H4 (cell line): ENCODE results near the gene C5orf22. TPM values are rescaled to one million over a fixed set of nuclear protein-coding genes. Genes with fewer than 3 reads are reported as not detected.
"Not testable (repeated sequence)": the region's sequence is repeated elsewhere in the genome, so short reads cannot be mapped to it uniquely, and the experiment has no call there.

ENCODE experiments used
- DNase-seq: peaks from one replicate; pipeline ENCODE4 v3.0.0-alpha.2; 2015; ENCODE audit warnings: low spot score
- total RNA-seq: library from RNA; depleted of rRNA; stranded (reverse); fragments of >200 nt; shearing (Covaris generic); gene quantifications from 2 replicates; pipeline ENCODE4 v1.2.3, GENCODE V29; 2014; rRNA removed

C5orf22 gene
- total RNA-seq = 29.0 and 33.8 TPM in 2 replicates

- DNase-seq = peak; percentile 98
These were observed at the start of gene C5orf22, which contains the start of gene DROSHA for GRCh38 chr5:31531888-31532547. C5orf22 (plus strand) TSS chr5:31532301; CDS start chr5:31532393, 92 bp downstream. DROSHA (minus strand) TSS chr5:31532093; CDS start chr5:31529059, 3,034 bp downstream.

- no peak for DNase-seq
These were observed 46.5 kb upstream of the C5orf22 start for GRCh38 chr5:31485376-31486207.

- no peak for DNase-seq
These were observed 45.7 kb upstream of the C5orf22 start for GRCh38 chr5:31486441-31486840.

DNA sequence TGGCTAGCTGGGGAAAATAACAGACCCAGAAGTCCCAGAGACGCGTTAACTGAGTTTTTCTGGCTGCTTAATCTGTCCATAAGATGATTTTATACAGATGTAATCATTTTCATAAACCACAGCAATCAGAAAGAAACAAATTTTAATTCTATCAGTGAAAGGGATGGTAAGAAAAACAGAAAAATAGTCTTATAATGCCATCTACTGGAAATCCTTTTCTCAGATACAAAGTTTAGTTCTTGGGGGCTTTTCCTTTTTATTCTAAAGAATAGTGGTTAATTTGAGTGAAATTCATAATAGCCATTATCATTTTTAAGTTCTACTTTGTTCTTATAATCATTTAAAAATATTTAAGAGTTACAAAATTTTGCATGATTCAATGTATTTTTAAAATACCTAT is 44.6 kb upstream of the C5orf22 start:
- DNase-seq = no peak

DNA sequence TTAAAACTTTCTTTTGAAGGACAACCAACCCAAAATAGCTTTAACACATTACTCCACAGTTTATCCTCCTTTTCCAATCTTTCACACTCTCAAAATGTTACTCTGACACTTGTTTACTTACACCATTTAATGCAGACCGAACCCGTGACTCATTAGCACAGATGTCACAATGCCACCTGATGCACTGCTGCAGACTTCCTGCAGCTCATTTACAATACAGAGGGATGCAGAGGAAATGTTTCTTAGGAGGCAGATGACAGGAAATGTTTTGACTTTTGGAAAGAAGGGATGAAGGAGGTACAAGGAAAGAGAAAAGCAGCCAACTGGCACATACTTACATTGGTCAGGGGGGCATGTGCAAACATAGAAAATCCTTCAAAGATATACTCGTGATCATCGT is 39.2 kb upstream of the C5orf22 start:
- no peak for DNase-seq

DNA sequence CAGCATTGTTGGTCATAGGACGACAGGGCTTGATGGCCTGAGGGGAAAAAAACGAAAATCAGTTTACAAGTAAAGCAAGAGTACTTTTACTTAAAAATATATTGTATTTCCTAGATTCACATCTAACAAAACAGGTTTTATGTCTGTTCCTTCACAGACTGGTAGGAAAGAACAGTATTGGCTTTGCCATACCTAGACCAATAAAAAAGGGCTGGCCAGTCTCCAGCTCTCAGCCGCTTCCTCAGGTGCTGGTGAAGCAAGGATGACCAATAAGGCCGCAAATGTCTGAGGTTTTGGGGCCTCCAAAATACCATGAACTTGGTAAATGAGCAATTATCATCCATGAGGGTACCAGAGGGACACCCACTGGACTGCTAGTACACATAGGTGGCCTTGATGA is 36.8 kb upstream of the C5orf22 start:
- DNase-seq = no peak

DNA sequence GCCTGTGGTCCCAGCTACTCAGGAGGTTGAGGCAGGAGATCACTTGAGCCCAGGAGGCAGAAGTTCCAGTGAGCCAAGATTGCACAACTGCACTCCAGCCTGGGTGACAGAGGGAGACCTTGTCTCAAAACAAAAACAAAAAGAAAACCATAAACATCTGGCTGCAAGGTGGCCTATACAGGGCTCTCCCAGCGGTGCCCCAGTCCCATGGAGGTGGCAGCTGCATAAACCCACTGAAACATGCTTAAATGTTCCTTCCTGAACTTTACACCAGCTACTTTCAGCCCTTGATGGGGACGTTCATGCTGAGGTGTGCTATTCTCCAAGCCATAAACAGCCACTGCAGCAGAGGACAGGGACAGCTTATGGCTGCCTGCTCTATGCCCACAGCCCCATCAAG is 35.8 kb upstream of the C5orf22 start:
- no peak for DNase-seq

DNA sequence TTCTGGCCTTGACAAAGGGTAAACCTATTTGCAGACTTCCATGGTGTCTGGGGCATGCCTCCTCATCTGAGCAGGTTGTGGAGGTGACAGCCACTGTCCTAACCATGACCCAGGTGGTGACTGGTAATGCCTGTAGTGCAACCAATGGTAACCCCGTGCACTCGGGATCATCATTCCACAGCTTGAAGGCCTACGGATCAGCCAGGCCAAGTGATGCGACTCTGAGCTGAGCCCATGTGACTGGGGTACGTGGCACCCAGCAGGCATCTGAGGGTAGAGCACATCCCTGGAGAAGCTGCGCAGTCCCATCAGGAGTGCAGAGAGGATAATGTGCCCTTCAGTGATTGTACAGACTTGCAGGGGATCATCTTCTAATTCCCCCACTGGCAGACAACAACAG is 35.2 kb upstream of the C5orf22 start:
- DNase-seq = no peak

- DNase-seq = no peak
These were observed 31.8 kb upstream of the C5orf22 start for GRCh38 chr5:31500256-31500655.

DNA sequence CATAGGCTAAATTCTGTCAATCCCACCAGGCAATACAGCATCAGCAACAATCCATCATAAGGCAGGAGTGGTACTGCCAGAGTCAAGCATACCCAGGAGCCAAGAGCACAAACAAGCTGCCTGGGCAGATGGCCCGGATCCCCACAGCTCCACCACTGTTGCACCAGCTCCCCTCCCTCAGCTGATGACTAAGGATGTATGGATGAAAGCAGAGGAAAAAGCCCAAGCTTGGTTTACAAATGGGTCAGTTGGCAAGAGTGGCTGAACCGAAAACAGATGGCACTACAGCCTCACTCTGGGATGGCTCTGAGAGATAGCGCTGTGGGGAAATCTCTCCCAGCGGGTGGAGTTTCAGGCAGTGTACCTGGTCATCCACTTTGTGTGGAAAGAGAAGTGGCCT is 29.6 kb upstream of the C5orf22 start:
- DNase-seq = no peak

DNA sequence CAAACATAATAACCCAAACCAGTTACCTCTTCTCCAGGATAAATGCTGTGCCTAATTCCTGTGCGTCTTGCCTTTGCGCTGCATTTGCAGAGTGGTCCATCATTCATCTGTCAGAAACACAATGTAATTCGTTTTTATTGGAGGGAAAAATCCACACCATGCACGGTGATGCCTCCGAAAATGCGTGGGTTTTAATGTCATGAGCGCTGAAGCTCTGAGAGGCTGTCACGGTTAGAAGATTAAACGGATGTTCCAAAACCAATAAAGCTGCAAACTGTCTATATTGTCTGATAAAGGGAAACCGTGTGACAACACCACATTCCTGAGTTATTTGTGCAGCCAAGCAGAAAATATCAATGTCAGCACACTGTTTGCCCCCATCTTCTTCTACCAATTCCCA is 27.6 kb upstream of the C5orf22 start:
- DNase-seq = no peak

- no peak for DNase-seq
These were observed 20.8 kb upstream of the C5orf22 start for GRCh38 chr5:31511305-31511704.

GRCh38 chr5:31516802-31517201 is 15.3 kb upstream of the C5orf22 start:
- DNase-seq = no peak

DNA sequence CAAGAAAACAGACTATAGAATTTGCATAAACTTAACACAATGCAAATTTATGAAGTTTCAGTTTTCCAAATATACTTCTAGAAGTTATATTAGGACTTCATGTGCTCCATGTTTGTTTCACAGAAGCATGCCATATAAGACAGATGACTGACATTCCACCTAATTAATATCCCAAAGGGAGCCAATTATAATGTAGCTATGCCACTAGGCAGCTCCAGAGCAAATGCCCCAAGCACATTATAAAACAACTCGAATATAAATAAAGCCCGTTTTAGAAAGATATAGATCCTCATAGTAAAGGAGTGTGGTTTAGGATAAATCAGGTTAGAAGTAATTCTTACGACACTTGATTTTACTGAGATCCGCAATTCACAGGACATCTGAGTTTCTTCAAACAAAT is 9.1 kb upstream of the C5orf22 start:
- DNase-seq = no peak

DNA sequence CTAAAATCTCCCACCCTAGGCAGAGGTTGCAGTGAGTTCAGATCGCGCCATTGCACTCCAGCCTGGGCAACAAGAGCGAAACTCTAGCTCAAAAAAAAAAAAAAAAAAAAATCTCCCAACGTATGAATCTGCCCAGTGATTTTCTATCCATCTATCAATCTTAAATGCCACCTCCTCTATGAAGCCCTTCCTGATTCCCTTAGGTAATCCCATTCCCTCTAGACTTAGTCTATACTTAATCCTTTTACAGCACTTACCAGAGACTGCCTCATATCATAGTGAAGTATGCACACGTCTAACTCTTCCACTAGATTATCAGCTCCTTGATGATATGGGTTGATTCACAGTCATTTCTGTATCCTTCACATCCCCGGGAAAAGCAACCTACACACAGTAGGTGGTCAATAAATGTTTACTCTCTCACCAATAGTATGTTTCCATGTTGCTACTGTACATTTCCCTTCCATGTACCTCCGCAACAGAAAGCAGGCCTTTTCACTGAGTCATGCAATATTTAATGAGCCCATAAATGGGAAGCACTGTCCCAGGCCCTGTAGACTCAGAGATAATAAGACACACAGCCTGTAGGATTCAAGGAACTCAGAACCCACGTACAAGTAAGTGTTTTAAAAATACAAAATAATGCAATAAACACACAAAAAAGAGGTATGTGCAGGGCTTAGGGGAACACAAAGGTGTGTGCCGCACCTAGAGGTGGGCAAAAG is 1.4 kb upstream of the C5orf22 start:
- DNase-seq = no peak

GRCh38 chr5:31531543-31531887 is 586 bp upstream of the C5orf22 start:
- DNase-seq = no peak

GRCh38 chr5:31534527-31535046 is 2.5 kb downstream of the C5orf22 start:
- DNase-seq = no peak

- no peak for DNase-seq
These were observed 4.8 kb downstream of the C5orf22 start for GRCh38 chr5:31536873-31537272.

DNA sequence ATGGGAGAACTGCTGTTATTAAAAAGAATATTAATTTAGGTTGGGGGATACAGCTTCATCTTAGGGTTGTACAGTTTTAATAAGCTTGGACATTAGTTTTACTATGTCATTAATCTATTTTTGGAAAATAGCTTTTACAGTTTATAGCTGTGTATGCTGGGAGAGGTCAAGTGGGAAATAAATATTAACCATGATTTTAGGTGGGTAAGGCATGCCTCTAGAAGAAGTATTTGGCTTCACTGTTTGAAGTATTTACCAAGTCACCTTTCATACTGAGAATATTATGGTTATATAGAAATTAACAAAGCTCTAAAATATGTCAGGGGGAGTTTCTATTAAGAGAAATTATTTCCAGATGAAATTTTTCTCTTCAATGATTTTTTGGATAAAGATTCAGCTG is 5.2 kb downstream of the C5orf22 start:
- DNase-seq = no peak

DNA sequence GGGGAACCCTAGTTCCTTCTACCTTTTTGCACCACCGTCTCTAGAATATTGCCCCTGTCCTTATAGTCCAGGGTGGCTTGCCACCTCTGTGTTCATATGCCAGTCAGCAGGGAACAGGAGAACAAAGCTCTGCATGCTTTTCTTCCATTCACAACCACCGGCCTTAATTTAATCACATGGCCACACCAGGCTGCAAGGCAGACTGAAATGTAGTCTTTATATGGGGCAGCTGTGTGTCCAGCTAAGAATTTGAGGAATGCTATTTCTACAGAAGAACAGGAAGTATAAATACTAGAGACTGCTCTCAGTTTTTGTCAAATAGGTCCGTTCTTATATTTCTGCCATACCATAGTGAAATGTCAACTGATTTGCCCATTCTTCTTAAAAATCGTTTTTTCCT is 5.8 kb downstream of the C5orf22 start:
- no peak for DNase-seq

GRCh38 chr5:31549114-31549513 is 17.0 kb downstream of the C5orf22 start:
- DNase-seq = not testable (repeated sequence)

GRCh38 chr5:31551878-31552277 is 19.8 kb downstream of the C5orf22 start:
- DNase-seq = no peak
